GM12878 (cell line): ENCODE measurements around the gene SP1. TPM values are rescaled to one million over a fixed set of nuclear protein-coding genes. Genes with fewer than 3 reads are reported as not detected.

Experiments used
- ATAC-seq: fragments of 200-7000 bp; cut with Tn5 transposase; 3 replicates; pipeline ENCODE4 v1.9.1; 2020; ENCODE audit warnings: mild to moderate bottlenecking, moderate library complexity
- BruUV-seq: library from RNA; stranded (reverse); fragments of 400-500 nt; replicated peaks from 2 replicates; lab custom pipeline; 2021; lab: Mats Ljungman, UMichigan
- CTCF ChIA-PET: fragments of 300-600 bp; sonication (Branson Sonifier 250); formaldehyde crosslinking; extraction: SDS; loops from one replicate; lab custom pipeline; 2021; ENCODE audit warnings: inconsistent platforms; lab: Yijun Ruan, JAX
- POLR2A ChIA-PET: fragments of 350-600 bp; formaldehyde crosslinking; extraction: SDS; loops from one replicate; lab custom pipeline; 2021; ENCODE audit warnings: inconsistent platforms; lab: Charles Lee
- RAD21 ChIA-PET: fragments of 300-600 bp; sonication (Branson Sonifier 250); formaldehyde crosslinking; loops from one replicate; lab custom pipeline; 2023; ENCODE audit warnings: antibody characterized with exemption; ENCODE audit not compliant: unreplicated experiment; lab: Charles Lee
- SMC1A ChIA-PET: fragments of 300-600 bp; sonication (Branson Sonifier 250); formaldehyde crosslinking; loops from one replicate; lab custom pipeline; 2023; ENCODE audit not compliant: unreplicated experiment, uncharacterized antibody; lab: Charles Lee
- DNase-seq: peaks from one replicate; pipeline ENCODE4 v3.0.0-alpha.2; 2011; ENCODE audit warnings: low read depth, low spot score
- FAIRE-seq: peaks from 3 replicates; lab custom pipeline; 2011; peaks lifted over from hg19 to GRCh38; lab: Jason Lieb, UNC
- H2AFZ ChIP-seq: 2 replicates; pipeline ENCODE4 v1.6.0; 2011; ENCODE audit warnings: low read depth, low read length, control low read depth; ENCODE audit not compliant: control insufficient read depth
- H3K27ac ChIP-seq: 2 replicates; pipeline ENCODE4 v1.5.1; 2011; ENCODE audit warnings: control low read depth; ENCODE audit not compliant: control insufficient read depth, insufficient read depth
- H3K27me3 ChIP-seq, 2 experiments: replicated peaks in 1 of 2; 2 replicates each; pipeline versions ENCODE4 v1.6.0 to v1.6.1; 2011; ENCODE audit warnings: low read length in 1 of 2; ENCODE audit not compliant: control insufficient read depth in 2 of 2, insufficient read depth in 2 of 2
- H3K36me3 ChIP-seq, 2 experiments: 2 replicates each; pipeline ENCODE4 v1.5.1; 2011; ENCODE audit warnings: low read length in 1 of 2; ENCODE audit not compliant: control insufficient read depth in 2 of 2, insufficient read depth in 2 of 2
- H3K4me1 ChIP-seq: 2 replicates; pipeline ENCODE4 v1.6.1; 2011; ENCODE audit warnings: mild to moderate bottlenecking, low read length, moderate library complexity, mixed read lengths; ENCODE audit not compliant: control insufficient read depth, insufficient read depth
- H3K4me2 ChIP-seq: 2 replicates; pipeline ENCODE4 v1.6.0; 2011; ENCODE audit warnings: control low read depth; ENCODE audit not compliant: control insufficient read depth, insufficient read depth
- H3K4me3 ChIP-seq: fragments of 200-600 bp; sonication (generic); 2 replicates; pipeline ENCODE4 v1.5.1; 2016
- H3K79me2 ChIP-seq: 2 replicates; pipeline ENCODE4 v1.6.0; 2011; ENCODE audit warnings: low read length; ENCODE audit not compliant: control insufficient read depth, insufficient read depth
- H3K9ac ChIP-seq: 2 replicates; pipeline ENCODE4 v1.8.0; 2011; ENCODE audit warnings: low read length, control low read depth, mixed read lengths; ENCODE audit not compliant: control insufficient read depth, insufficient read depth
- H3K9me3 ChIP-seq: replicated peaks from 3 replicates; pipeline ENCODE4 v1.5.1; 2011; ENCODE audit warnings: mild to moderate bottlenecking, low read length; ENCODE audit not compliant: control insufficient read depth, insufficient read depth
- H4K20me1 ChIP-seq: 2 replicates; pipeline ENCODE4 v1.6.0; 2011; ENCODE audit not compliant: control insufficient read depth, insufficient read depth
- BCL11A ChIP-seq: IDR thresholded peaks from 2 replicates; pipeline ENCODE4 v1.6.1; 2011; ENCODE audit warnings: low read depth, low read length
- CBX3 ChIP-seq: fragments of 200-600 bp; sonication (generic); IDR thresholded peaks from 2 replicates; pipeline ENCODE4 v1.6.1; 2016; ENCODE audit warnings: low read depth, borderline replicate concordance
- CHD1 ChIP-seq: IDR thresholded peaks from 2 replicates; pipeline ENCODE4 v1.6.1; 2012; ENCODE audit warnings: low read depth, low read length, improper control_type of control experiment
- GATAD2B ChIP-seq: fragments of 450-650 bp; conservative IDR thresholded peaks from 2 replicates; pipeline ENCODE4 v1.6.1; 2017; ENCODE audit warnings: low read depth, mild to moderate bottlenecking, moderate library complexity
- HCFC1 ChIP-seq: fragments of 150-350 bp; IDR thresholded peaks from 2 replicates; pipeline ENCODE4 v1.6.1; 2014; ENCODE audit warnings: low read length
- HDAC6 ChIP-seq: fragments of 200-600 bp; sonication (generic); IDR thresholded peaks from one replicate; pipeline ENCODE4 v1.8.0; 2017; ENCODE audit warnings: antibody characterized with exemption; ENCODE audit not compliant: unreplicated experiment
- IKZF2 ChIP-seq, 2 experiments: fragments of 450-650 bp; IDR thresholded peaks; 2 replicates each; pipeline ENCODE4 v1.6.1; 2017; ENCODE audit warnings: mild to moderate bottlenecking in 2 of 2, moderate library complexity in 2 of 2
- KAT2A ChIP-seq: conservative IDR thresholded peaks from 2 replicates; pipeline ENCODE4 v1.6.1; 2011; ENCODE audit warnings: low read depth, low read length; ENCODE audit not compliant: control insufficient read depth
- NBN ChIP-seq: fragments of 450-650 bp; IDR thresholded peaks from 2 replicates; pipeline ENCODE4 v1.6.1; 2016
- NR2C2 ChIP-seq: IDR thresholded peaks from 2 replicates; pipeline ENCODE4 v1.6.1; 2011; ENCODE audit warnings: borderline replicate concordance, low read depth; ENCODE audit not compliant: control insufficient read depth, insufficient read length
- NRF1 ChIP-seq: conservative IDR thresholded peaks from 2 replicates; pipeline ENCODE4 v1.6.1; 2011; ENCODE audit warnings: mild to moderate bottlenecking, low read depth, low read length, improper control_type of control experiment
- RFX5 ChIP-seq: IDR thresholded peaks from 2 replicates; pipeline ENCODE4 v1.6.1; 2011; ENCODE audit warnings: low read depth, low read length, improper control_type of control experiment
- SMARCA5 ChIP-seq: fragments of 450-650 bp; IDR thresholded peaks from 2 replicates; pipeline ENCODE4 v1.6.1; 2017; ENCODE audit warnings: mild to moderate bottlenecking
- SUPT20H ChIP-seq: IDR thresholded peaks from 2 replicates; pipeline ENCODE4 v1.6.1; 2011; ENCODE audit warnings: low read depth, mild to moderate bottlenecking, low read length, moderate library complexity, borderline replicate concordance; ENCODE audit not compliant: control insufficient read depth
- TAF1 ChIP-seq: IDR thresholded peaks from 2 replicates; pipeline ENCODE4 v1.6.1; 2011; ENCODE audit warnings: mild to moderate bottlenecking, low read depth, low read length, borderline replicate concordance
- ZNF217 ChIP-seq: fragments of 450-650 bp; IDR thresholded peaks from 2 replicates; pipeline ENCODE4 v1.6.1; 2017; ENCODE audit warnings: antibody characterized with exemption, mild to moderate bottlenecking
- WGBS: methylation state at CpG from one replicate; pipeline ENCODE4 v1.1.6; 2016; ENCODE audit warnings: low lambda C conversion rate; ENCODE audit not compliant: insufficient replicate concordance, insufficient coverage; ENCODE audit errors: missing lambda C conversion rate; 5-methylcytosine and 5-hydroxymethylcytosine counted together
- in situ Hi-C: fragments of 300-500 bp; cut with MboI; formaldehyde crosslinking; loops from 9 replicates; pipeline ENCODE4 v1.14.3; 2018; ENCODE audit warnings: mixed read lengths
- intact Hi-C: fragments of 100-400 bp; cut with micrococcal nuclease; formaldehyde crosslinking; loops from one replicate; pipeline ENCODE4 v1.14.2; 2022; ENCODE audit not compliant: unreplicated experiment
- polyA plus RNA-seq, 11 experiments: library from polyadenylated mRNA; depleted of rRNA in 4 of 11; unstranded in 6 of 11; stranded (reverse) in 5 of 11; fragments of >200 nt; fragmentation: Nextera tagmentation in 4 of 11; fragmentation: Illumina TruSeq in 1 of 11; extraction: Ambion mirVana in 4 of 11; extraction: Trizol in 1 of 11; gene quantifications; 1 replicate in 1 of 11; 2 replicates in 10 of 11; pipeline versions ENCODE4 v1.2.1 to v1.2.3, GENCODE V29; 2011 to 2016; ENCODE audit warnings: inconsistent platforms in 2 of 11, missing spikeins in 2 of 11, low read depth in 1 of 11
- total RNA-seq, 4 experiments: library from RNA; depleted of rRNA in 3 of 4; stranded (reverse); fragments of >200 nt in 3 of 4; fragmentation: Illumina TruSeq in 1 of 4; extraction: Trizol in 1 of 4; gene quantifications; 2 replicates each; pipeline versions ENCODE4 v1.2.1 to v1.2.3, GENCODE V29; 2013 to 2021
- TF ChIP-seq, protein P1 (sequence below): fragments of 450-650 bp; IDR thresholded peaks from 2 replicates; pipeline ENCODE4 v1.6.1; 2018; ENCODE audit warnings: borderline replicate concordance, mild to moderate bottlenecking; ENCODE audit not compliant: partially characterized antibody
- TF ChIP-seq, protein P2 (sequence below): fragments of 450-650 bp; IDR thresholded peaks from 2 replicates; pipeline ENCODE4 v1.6.1; 2017; ENCODE audit warnings: mild to moderate bottlenecking, low read depth, inconsistent platforms; ENCODE audit not compliant: poor library complexity, severe bottlenecking
- TF ChIP-seq, protein P3 (sequence below): IDR thresholded peaks from 2 replicates; pipeline ENCODE4 v1.6.1; 2011; ENCODE audit warnings: low read depth, mild to moderate bottlenecking, low read length, moderate library complexity, borderline replicate concordance; ENCODE audit errors: extremely low read depth

SP1 gene
- total and polyA plus RNA-seq, 10 of the 15 experiments (the other 5 are each of a cell fraction or from before 2014, with no cell fraction given): 3.3 to 52.0 (median 25.2) TPM

GRCh38 chr12:53423597-53423996 is 43.6 kb downstream of the SP1 start, which contains the start of gene AMHR2:
TSS of gene AMHR2 (plus strand) at chr12:53423855. CDS start at chr12:53423935, 80 bp downstream.
- no peaks in the 10 kb centered on the region for H4K20me1 ChIP-seq
- ChIA-PET CTCF (interaction anchor here (1.0 to 10.1 kb wide), 5 partner anchors 58 to 99 kb away, joined by 3 to 225 read pairs (median 37); partner anchors contain the start of genes AAAS and NPFF), RAD21 (interaction anchor here (3.0 kb wide), 1 partner anchor 71 kb away, joined by 28 read pairs; no protein-coding TSS in a partner anchor), SMC1A (interaction anchor here (4.8 to 7.7 kb wide), 2 partner anchors 41 to 71 kb away, joined by 41 to 164 read pairs; no protein-coding TSS in a partner anchor), POLR2A (interaction anchor here (0.5 to 1.3 kb wide), 2 partner anchors 37 to 71 kb away, joined by 3 to 7 read pairs; no protein-coding TSS in a partner anchor)
- H3K36me3 ChIP-seq: no peaks in the 10 kb centered on the region
- WGBS: 0% methylated on average over 1 of the region's 1 CpG
- no peak within 1 kb of the TSS for H3K27ac ChIP-seq
- H3K79me2 ChIP-seq: no peaks in the 10 kb centered on the region
- no peak within 1 kb of the TSS for H3K9ac ChIP-seq
- H3K4me3 ChIP-seq: no peak within 1 kb of the TSS
- ATAC-seq: no peak
- H3K27me3 ChIP-seq: no peaks in the 10 kb centered on the region
- BruUV-seq: no TSS peak
- peaks cover 4% of the 10 kb centered on the region for H3K4me1 ChIP-seq
- no peak within 1 kb of the TSS for H3K4me2 ChIP-seq
- intact Hi-C loops: loop anchor here (5.0 kb wide), 1 partner anchor 41 kb away; the partner anchor contains the start of gene SP1
- in situ Hi-C loops: loop anchor here (5.0 kb wide), 1 partner anchor 76 kb away; no protein-coding TSS in a partner anchor
- FAIRE-seq: no peak
- H3K9me3 ChIP-seq: no peaks in the 10 kb centered on the region
- DNase-seq: no peak
- H2AFZ ChIP-seq: 0 out of 2 replicates have a peak within 1 kb of the TSS, but pooled peaks have one; percentile 12
- TF ChIP-seq HCFC1 (no peak), IKZF2 (IDR thresholded peaks at IDR 0.05) (no peak), KAT2A (no peak), CBX3 (no peak), ZNF217 (no peak), SUPT20H (no peak), BCL11A (no peak), NR2C2 (no peak), GATAD2B (no peak), SMARCA5 (no peak), NRF1 (no peak), HDAC6 (no peak), RFX5 (no peak), NBN (no peak), CHD1 (no peak), TAF1 (no peak)
- TF ChIP-seq, protein P1, sequence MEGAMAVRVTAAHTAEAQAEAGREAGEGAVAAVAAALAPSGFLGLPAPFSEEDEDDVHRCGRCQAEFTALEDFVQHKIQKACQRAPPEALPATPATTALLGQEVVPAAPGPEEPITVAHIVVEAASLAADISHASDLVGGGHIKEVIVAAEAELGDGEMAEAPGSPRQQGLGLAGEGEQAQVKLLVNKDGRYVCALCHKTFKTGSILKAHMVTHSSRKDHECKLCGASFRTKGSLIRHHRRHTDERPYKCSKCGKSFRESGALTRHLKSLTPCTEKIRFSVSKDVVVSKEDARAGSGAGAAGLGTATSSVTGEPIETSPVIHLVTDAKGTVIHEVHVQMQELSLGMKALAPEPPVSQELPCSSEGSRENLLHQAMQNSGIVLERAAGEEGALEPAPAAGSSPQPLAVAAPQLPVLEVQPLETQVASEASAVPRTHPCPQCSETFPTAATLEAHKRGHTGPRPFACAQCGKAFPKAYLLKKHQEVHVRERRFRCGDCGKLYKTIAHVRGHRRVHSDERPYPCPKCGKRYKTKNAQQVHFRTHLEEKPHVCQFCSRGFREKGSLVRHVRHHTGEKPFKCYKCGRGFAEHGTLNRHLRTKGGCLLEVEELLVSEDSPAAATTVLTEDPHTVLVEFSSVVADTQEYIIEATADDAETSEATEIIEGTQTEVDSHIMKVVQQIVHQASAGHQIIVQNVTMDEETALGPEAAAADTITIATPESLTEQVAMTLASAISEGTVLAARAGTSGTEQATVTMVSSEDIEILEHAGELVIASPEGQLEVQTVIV: no peak
- TF ChIP-seq, protein P2, sequence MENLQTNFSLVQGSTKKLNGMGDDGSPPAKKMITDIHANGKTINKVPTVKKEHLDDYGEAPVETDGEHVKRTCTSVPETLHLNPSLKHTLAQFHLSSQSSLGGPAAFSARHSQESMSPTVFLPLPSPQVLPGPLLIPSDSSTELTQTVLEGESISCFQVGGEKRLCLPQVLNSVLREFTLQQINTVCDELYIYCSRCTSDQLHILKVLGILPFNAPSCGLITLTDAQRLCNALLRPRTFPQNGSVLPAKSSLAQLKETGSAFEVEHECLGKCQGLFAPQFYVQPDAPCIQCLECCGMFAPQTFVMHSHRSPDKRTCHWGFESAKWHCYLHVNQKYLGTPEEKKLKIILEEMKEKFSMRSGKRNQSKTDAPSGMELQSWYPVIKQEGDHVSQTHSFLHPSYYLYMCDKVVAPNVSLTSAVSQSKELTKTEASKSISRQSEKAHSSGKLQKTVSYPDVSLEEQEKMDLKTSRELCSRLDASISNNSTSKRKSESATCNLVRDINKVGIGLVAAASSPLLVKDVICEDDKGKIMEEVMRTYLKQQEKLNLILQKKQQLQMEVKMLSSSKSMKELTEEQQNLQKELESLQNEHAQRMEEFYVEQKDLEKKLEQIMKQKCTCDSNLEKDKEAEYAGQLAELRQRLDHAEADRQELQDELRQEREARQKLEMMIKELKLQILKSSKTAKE: no peak
- TF ChIP-seq, protein P3, sequence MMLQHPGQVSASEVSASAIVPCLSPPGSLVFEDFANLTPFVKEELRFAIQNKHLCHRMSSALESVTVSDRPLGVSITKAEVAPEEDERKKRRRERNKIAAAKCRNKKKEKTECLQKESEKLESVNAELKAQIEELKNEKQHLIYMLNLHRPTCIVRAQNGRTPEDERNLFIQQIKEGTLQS: no peak
